NCI-H2107 (cell line): ENCODE results near the gene ARAP1.

Experiments
- DNase-seq: peaks from one replicate; lab custom pipeline; 2025; lab: John Stamatoyannopoulos, UW

ARAP1 gene

DNA sequence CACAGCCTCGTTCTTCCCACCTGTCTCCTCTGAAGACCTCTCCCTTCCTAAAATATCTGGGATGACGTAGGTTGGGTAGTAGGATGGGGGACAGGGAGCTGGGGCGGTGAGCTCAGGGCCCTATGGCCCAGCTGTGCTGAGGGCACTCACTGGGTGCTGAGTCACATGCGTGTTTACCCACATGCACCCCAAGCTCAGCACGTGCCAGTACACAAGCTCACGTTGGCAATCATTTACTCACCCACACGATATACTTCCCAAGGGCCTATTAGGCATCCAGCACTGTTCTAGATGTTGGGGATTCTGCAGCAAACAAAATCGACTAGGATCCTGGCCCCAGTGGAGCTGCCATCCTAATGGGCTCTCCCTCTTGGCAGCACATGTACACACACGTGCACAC is 28.7 kb downstream of the ARAP1 start:
- no peak for DNase-seq

DNA sequence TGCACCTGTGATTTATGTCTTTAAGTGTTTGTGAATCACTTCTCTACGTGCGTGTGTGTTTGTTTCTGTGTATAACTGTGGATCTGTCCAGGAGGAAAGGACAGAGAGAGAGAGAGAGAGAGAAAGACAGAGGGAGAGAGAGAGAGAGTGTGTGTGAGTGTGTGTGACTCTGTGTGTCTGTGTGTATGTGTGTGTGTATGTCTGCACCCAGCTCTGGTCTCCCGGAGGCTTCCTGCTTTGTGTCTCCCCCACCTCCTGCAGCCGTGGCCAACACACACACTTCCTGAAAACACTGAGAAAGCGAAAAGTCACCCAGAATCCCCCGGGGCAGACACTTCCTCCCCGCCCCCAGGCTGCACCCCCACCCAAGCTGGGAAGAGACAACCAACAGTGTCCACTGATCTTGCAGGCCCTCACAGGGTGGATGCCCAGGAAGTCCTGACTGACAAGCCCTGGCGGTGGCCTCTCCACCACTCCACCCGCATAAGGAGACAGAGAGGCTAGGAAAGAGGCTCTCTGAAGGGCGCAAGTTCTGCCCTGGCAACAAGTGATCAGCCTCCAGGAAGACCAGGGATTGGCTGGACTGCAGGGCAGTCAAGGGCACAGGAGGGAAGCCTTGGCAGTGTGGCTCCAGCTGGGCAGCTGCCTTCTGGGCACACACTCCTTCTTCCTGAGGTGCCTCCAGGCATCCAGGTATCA is 30.0 kb downstream of the ARAP1 start:
- peak; percentile 83 for DNase-seq

DNA sequence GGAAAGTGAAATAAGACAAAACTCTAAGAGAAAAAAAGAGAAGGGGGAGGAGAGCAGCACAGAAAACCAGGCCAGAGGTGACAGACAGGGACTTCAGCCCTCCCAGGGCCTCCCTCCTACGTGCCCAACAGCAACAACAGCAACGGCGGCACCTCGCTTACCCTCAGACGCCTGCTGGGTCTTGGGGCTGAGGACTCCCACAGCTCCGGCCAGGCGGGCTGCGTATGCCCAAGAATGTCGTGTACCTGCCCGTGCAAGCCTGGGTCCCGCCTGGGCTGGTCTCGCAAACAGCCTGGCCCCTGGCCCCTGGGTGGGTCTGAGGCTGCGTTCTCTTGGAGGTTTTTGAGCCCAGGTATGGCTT is 30.5 kb downstream of the ARAP1 start:
- no peak for DNase-seq

DNA sequence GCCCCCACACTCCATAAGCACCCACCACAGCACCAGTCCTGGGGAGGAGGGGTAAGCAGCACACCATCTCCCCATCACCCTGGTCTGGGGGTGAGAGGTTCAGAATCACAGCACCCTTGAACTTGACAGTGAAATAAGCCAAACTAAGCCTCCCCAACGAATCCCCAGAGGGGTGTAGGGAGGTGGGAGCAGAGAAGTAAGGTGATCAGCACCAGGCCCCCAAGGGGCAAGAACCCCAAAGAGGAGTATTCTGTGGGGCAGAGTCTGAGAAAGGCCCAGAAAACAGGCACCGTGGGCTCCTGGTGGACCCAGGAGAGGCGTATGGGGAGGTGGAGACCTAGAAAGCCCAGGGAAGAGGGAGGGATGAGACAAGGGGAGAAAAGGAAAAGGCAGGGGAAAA is 30.9 kb downstream of the ARAP1 start:
- no peak for DNase-seq

DNA sequence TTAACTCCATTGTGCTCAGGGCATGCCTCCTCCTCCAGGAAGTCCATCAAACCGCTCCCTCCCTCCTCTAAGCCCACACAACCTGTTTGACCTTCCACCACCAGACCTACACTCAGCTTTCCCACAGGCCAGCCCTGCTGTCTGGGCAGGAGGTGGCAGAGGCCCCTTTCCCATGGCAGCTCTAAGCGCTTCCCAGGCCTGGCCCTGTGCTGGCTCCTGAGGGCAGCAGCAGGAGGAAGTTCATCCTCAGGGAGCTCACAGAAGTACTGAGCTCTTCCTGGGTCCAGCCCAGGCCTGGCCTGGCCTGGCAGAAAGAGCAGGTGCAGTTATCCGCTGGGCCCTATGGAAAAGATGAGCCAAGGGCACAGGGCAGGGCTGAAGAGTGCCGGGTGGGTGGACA is 31.4 kb downstream of the ARAP1 start:
- DNase-seq = no peak

DNA sequence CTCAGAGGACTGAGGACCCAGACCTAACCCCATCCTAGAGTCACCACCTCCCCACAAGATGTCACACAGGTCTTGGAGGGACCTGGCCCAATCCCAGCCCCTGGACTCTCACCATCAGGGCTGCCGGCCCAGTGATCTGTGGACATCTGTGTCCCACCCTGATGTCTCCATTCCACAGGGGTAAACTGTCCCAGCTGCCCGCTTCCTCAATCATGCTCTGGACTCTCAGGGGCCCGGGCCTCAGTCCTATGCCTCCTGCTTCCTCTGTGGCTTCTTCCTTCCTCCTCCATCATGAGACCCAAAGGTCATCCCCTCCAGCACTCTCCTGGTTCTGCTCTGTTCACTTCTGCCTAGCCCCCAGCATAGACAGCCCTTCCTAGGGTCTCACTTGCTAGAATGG is 32.2 kb downstream of the ARAP1 start:
- no peak for DNase-seq

DNA sequence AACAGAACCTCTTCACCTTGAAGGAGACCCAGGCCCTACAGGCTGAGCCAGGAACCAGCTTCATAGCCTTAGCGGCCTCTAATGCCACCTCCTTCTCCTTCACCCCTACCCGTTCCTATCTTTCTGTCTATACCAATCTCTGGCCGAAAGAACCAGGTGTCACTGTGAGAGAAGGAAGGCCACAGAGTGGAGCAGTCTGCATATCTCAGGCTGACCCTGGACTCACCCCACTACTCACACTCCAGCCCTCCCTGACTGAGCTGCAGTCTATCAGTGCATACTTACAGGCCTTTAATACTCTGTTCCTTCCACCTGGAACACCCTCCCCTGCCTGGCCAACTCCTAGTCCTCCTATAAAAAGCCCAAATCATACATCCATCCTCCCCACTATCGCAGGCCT is 32.7 kb downstream of the ARAP1 start:
- DNase-seq = no peak

DNA sequence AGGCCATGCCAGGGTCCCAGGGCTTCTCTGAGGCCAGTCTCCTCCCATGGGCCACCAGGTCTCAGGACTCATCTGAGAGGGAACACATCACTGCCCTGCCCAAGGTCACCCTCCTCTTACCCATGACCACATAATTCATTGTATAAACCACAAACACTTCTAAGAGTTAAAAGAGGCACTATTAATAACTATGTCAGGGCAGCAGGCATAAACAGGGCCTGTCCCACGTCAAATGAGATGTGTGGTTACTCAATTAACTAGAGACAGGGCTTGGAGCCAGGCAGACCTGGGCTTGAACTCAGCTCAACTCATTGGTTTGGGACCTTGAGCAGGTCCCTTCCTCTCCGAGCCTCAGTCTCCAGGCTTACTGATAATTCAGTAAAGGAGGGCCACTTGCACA is 33.1 kb downstream of the ARAP1 start:
- DNase-seq = no peak

DNA sequence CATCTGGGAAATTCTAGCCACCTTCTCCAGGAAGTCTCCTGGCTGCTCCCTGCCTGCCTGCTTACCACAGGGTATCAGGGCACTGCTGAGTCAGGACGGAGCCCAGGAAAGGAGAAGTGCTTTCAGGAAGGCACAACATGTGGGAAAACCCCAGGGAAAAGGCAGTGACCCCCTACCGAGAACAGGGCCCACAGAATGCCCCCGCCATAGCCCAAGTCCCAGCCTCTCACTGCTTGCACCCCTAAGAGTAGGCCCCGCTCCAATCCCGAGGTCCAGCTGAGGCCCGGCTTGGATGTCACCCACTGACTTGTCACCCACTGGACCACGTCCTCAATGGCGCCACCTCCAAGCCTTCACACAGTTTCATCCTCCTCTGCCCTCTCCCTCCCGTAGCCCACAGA is 34.1 kb downstream of the ARAP1 start:
- DNase-seq = no peak

DNA sequence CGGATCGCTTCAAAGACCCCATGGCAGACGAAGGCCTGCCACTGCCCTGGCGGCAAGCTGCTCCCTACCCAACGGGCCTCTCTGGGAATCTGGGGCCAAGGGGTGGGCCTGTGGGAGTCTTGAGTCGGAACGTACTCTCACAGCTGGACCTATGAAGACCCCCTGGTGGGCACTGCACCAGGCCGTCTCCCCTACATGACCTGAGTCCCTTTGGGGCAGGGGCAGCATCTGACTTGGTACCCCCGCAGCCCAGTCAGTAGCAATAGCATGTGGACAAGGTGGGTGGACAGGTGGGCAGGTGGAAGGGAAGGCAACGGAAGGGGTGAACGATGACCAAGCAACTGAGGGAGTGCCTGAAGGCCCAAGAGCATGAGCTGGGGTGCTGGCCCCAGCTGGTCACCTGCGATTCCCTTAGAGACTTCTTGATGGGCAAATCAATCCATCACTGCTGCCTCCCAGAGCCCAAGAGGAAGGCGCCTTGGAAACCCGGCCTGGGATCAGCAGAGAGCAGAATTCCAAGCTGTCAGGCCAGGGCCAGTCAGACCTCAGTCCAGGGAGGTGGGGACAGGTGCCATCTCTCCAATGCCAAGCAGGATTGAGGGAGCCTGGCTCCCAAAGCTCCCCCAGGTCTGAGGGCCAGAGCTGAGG is 35.3 kb downstream of the ARAP1 start:
- no peak for DNase-seq

DNA sequence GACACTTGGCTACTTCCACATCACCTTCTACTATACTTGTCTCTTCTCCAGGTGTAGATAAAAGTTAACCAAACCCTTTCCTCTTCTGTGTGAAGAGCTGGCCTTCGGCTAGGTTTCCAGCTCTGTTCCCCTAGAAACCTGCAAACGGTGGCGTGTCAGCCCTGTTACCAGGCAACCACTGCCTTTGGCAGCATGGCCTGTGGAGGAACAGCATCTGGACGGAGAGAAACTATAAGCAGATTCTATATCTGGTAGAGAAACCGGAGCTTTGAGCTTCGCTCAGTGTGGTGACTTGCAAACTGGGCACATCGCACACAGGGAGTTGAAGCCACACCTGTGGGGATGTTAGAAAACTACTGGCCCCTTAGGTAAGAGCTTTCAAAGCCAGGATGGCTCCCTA is 35.9 kb downstream of the ARAP1 start:
- DNase-seq = peak; percentile 10

DNA sequence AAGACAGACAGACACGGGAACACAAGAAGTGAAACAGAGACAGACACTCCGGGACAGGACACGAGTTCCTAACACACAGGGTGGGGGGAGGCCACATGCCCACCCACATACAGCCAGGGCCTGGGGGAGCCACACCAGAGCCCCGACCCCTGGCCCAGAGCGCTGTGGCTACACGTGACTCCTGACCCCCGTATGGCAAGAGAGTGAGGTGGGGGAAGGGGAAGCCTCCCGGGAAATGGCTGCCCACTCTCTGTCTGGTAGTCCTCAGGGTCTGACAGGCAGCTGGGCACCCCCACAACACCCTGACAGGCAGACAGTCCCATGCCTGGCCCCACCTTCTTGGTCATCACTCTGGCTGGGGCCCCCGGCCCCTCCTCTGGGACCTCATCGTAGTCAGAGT is 39.4 kb downstream of the ARAP1 start:
- DNase-seq = no peak

DNA sequence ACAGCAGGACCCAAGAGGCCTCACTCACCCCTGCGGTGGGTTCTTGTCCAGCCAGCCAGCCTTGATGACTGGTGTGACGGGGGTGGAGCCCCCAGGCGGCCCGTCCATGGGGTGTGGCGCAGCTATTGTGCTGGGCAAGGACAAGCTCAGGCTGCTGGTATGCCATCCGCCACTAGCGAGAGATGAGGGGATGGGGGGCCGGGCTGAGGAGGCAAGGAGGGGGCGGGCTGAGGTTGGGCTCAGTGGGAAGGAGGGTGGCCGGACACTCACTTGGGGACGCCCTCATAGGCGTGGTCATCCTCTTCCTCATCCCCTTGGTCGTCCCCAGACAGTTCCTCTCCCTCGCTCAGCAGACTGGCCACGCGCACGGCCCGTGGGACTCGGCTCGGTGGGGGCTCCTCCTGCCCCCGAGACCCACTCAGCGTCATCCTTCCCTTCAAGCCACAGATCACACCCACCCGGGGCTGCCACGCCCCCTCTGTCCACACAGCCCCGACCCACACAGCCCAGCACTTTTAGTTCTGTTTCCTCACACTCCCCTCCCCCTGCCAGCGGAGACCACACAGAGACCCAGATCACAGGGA is 39.9 kb downstream of the ARAP1 start:
- no peak for DNase-seq

DNA sequence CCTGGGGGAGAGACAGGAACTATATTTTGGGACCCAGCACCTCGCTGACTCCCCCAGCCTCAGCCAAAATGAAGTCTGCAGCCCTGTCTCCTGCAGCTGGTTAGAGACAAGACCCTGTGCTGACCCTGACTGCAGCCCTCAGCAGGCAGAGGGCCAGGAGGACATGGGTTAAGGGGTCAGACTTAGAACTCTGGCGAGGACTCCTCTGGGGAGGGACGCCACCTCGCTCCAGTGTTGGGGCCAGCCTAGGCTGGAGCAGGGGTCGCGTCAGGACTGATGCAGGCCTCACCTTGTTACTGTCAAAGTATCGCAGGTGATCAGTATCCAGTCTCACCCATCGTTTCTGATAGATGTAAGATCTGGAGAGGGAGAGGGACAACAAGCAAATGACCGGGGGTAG is 41.1 kb downstream of the ARAP1 start:
- no peak for DNase-seq

DNA sequence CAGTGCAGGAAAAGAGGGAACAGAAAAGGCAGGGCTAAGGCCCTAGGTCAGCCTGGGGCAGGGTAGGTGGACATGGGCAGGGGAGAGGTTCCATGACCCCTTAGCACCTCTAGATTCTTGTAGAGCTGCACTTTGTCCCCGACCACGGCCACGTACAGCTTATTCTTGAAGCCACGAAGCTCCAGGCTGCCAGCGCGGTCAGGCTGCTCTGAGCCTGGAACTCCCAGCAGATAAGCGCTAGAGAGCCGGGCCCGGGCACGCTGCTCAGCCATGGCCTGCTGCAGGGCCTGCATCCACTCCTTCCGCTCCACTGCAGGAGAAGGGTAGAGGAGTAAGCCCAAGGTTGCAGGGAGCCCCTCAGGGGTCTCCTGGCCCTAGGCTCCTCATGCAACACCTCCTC is 41.9 kb downstream of the ARAP1 start:
- no peak for DNase-seq

DNA sequence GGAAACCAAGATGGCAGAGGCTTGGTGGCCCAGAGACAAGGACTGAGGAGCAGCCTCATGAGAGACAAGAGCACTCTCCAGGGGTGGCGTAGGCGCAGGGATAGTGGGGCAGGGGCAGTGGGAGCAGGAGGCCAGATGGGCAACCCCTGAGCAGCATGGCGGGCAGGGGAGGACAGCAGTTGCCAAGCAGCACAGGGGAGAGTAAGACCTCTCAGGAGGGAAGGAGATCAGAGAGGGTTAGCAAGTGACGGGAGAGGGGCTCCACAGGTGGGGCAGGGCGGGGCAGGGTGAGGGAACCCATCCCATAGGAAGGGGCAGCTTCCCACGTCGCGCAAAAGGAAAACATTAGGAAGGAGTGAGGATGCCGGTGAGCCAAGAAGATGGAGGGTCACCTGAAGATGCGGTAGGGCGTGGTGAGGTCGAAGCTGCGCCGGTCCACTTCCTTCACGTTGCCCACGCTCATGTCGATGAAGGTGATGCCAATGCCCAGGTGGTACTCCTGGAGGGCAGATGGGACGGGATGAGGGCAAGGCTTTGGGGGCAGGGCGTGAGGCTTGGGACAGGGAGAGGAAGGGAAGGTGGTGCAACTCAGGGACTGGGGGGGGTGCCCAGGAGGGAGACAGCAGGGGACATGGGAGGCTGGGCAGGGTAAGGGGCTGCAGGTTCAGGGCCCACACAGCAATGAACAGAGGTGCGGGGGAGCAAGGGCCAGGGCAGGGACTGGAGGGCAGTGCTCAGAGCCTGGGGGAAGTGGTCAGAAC is 42.5 kb downstream of the ARAP1 start:
- DNase-seq = no peak

DNA sequence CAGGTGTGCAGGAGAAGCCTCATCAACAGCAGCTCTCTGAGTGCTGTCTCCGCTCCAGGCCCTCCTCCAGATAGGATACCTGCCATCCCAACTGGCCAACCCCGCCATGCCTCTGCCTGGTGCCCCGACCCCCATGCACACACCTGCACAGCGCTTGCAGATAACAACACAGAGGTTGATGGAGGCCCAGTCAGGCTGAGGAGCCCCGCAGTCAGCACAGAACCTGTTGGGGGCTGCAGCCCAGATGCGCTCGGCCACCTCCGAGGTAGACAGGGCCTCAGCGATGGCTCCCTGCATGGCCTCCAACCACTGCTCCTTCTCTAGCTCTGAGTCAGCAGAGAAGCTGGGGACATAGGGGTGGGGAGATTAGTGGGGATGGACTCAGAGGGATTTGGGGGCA is 45.2 kb downstream of the ARAP1 start:
- no peak for DNase-seq

DNA sequence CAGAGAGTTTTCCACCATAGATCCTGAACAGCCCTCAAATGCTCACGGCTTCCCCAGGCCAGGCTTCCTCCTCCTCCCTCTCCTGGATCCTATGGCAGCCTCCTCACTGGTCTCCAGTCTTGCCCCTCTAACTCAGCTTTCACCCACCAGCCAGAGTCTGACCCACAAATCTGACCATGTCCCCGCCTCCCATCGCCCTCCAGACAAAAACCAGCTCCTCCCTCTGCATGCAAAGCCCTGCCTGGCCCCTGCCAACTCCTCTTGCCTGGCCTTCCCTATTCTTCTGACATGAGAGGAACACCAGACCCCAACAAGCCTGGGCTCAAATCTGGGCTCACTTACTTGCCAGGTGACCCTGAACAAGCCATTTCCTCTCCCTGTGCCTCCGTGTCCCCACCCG is 45.6 kb downstream of the ARAP1 start:
- DNase-seq = no peak

DNA sequence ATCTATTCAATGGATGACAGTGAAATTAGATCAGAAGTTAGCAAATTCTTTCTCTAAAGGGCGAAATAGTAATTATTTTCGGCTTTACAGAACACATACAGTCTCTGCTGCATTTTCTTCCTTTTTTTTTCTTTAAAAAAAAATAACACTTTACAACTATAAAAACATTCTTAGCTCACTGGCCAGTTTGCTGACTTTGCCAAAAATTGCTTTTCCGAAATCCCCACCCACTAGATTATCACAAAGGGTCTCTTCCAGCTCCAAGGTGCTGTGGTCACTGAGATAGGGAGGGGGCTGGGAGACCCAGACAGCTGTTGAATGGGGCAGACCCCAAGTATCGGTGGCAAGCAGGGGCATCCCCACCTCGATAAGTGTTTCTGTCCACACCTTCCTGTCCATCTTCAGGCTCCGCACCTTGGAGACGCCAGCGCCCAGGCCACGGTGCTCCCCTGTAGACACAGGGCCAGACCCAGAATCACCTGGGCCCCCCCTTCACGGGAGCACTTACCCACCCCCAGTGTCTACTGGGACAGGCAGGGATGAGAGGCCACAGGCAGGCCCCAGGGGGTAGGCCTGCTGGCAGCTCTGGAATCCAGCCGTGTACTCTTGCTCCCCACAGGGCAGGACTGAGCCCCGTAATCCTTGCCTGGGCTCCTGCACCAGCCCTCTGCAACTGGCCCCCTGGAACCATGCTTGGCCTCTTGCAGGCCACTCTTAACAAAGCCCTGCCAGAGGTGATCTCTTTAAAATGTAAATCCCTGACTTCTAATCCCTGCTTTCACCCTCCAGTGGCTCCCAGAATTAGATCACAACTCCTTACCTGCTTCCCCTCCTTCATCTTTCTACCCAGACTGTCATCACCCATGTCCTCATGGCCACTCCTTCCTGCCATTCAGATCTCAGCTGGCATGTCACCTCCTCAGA is 46.5 kb downstream of the ARAP1 start:
- DNase-seq = no peak

DNA sequence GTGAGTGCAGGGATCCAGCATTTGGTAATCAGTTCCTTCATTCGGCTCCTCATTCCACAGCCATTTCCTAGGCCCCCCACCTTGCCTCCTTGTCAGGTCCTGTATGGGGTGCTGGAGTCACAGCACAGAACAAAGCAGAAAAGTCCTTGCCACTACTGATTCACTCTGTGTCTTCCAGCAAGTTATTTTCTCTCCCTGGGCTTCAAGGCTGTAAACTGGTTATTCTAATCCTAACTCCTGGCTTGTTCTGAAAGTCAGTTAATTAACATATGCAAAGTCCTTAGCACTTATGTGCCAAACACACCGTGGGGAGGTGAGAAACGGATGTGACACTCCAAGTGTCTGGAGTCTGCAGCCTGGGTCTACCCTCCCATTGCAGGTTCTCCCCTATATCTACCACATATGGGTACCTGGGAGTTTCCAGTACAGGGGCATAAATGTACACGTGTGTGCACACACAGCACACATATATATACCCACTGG is 47.4 kb downstream of the ARAP1 start:
- no peak for DNase-seq

DNA sequence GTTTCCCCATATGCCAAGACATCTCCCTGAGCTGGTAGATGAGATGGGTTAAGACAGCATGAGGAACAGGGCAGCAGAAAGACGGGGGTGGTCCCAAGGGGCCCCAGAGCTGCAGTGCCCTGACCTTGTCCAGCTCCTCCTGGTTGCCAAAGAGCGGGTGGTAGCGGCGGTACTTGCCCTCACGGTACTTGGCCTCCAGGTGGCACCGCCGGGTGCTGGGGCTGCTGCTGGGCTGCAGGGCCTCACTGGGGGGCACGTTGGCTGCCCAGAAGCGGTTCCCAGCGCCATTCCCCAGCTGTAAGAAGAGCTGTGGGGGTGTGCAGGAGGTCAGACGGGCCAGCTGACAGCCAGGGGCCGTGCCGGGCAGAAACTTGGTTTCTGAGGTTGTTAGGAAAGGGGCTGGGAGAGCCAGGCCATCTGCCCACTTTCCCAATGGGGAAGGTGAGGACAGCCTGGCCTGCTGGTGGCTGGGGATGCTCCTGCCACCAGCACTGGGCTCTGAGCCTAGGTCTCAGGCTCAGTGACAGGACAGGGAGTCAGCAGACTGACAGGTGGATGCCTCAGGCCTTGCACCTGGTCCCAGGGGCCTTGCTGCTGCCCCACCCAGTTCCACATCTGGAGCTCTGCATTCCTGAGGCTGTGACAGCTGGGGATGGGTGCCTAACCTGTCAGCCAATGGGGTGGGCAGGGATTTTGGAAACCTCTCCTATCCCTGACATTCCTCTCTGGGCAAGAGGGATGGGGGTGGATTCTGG is 48.0 kb downstream of the ARAP1 start:
- no peak for DNase-seq
